Liver (tissue), 3 donors: ENCODE measurements around the gene CYP4F3.

Source experiments
- CTCF ChIP-seq: fragments of 150-350 bp; IDR thresholded peaks from 2 replicates; pipeline ENCODE4 v1.5.1; 2017; ENCODE audit warnings: improper control_type of control experiment, low read depth, low read length; ENCODE audit not compliant: missing input control
- FOXA1 ChIP-seq: IDR thresholded peaks from 2 replicates; pipeline ENCODE4 v1.6.1; 2016; ENCODE audit warnings: antibody characterized with exemption
- JUND ChIP-seq, 2 donors: IDR thresholded peaks; 2 replicates each; pipeline ENCODE4 v1.6.1; 2016; ENCODE audit warnings: antibody characterized with exemption in 2 of 2
- MAX ChIP-seq: IDR thresholded peaks from 2 replicates; pipeline ENCODE4 v1.6.1; 2016; ENCODE audit warnings: antibody characterized with exemption
- RAD21 ChIP-seq, 2 donors: IDR thresholded peaks; 2 replicates each; pipeline ENCODE4 v1.6.1; 2016; ENCODE audit warnings: antibody characterized with exemption in 2 of 2, mild to moderate bottlenecking in 2 of 2
- REST ChIP-seq: IDR thresholded peaks from 2 replicates; pipeline ENCODE4 v1.6.1; 2016; ENCODE audit warnings: antibody characterized with exemption, mild to moderate bottlenecking
- TAF1 ChIP-seq: conservative IDR thresholded peaks from 2 replicates; pipeline ENCODE4 v1.6.1; 2016; ENCODE audit warnings: antibody characterized with exemption, mild to moderate bottlenecking
- ZBTB33 ChIP-seq: IDR thresholded peaks from 2 replicates; pipeline ENCODE4 v1.6.1; 2016; ENCODE audit warnings: antibody characterized with exemption
- donor health status: healthy.
- donor health status: healthy.

GRCh38 chr19:15613338-15613737 is 27.4 kb upstream of the CYP4F3 start:
- TF ChIP-seq MAX (no peak), CTCF (no peak), JUND (IDR thresholded peaks at IDR 0.05) (no peak), TAF1 (no peak), FOXA1 (no peak), ZBTB33 (no peak), RAD21 (IDR thresholded peaks at IDR 0.05) (no peak), REST (no peak)
